ENCODE results near the gene MAGIX.

The MAGIX gene

GRCh38 chrX:49211074-49211473 is 48.5 kb downstream of the MAGIX start:
- no peak for TF ChIP-seq CTCF (IDR thresholded peaks at IDR 0.05; ENCODE audit: control insufficient read depth, insufficient read depth, low read depth, low read length, missing control alignments)
- H3K4me3 ChIP-seq (ENCODE audit: control insufficient read depth, low read depth, low read length), result no peak overlapping the region
- no peak for DNase-seq (ENCODE audit: low read depth)

- DNase-seq (ENCODE audit: low read depth), result no peak
- no peak overlapping the region for H3K4me3 ChIP-seq (ENCODE audit: control insufficient read depth, low read depth, low read length)
- no peak for TF ChIP-seq CTCF (IDR thresholded peaks at IDR 0.05; ENCODE audit: control insufficient read depth, insufficient read depth, low read depth, low read length, missing control alignments)
These were observed 49.7 kb downstream of the MAGIX start for GRCh38 chrX:49212209-49212608.

DNA sequence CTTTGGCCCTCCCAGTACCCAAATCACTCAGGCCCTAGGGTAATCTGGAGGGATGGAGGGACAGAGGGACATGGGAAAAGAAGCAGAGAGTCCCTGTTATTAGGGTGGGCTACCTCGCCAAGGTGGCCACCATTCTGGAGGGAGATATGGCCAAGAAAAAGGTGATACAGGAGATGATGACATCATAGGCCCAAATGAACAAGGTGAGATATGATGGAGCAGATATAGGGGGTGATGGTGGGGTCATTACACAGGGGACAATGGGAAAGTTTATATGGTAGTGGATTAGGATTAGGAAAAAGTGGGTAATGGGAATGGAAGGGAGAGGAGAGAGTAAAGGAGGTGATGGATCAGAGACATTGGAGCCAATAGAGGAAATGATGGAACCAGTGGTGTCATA is 50.3 kb downstream of the MAGIX start:
- no peak overlapping the region for H3K4me3 ChIP-seq (ENCODE audit: control insufficient read depth, low read depth, low read length)
- DNase-seq (ENCODE audit: low read depth), result no peak
- TF ChIP-seq CTCF (IDR thresholded peaks at IDR 0.05; ENCODE audit: control insufficient read depth, insufficient read depth, low read depth, low read length, missing control alignments), result no peak

DNA sequence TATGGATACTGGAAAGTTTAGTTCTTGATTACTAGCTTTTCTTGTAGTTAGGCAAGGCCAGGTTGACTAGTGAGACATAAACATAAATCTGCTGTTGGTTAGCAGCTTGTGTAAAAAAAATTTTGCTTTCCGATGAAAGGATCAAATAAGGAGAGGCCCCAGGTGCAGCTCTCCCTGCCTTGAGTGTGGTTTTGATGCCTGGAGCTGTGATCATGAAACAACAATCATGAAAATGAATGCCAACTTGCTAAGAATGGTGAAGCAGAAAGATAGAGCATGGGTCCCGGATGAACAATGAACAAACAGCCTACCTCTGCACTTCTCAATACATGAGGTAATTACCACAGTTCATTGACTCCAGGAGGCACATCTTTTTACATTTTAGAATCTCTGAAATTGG is 51.9 kb downstream of the MAGIX start:
- DNase-seq (ENCODE audit: low read depth), result no peak
- no peak overlapping the region for H3K4me3 ChIP-seq (ENCODE audit: control insufficient read depth, low read depth, low read length)
- no peak for TF ChIP-seq CTCF (IDR thresholded peaks at IDR 0.05; ENCODE audit: control insufficient read depth, insufficient read depth, low read depth, low read length, missing control alignments)

- DNase-seq (ENCODE audit: low read depth), result no peak
- TF ChIP-seq CTCF (IDR thresholded peaks at IDR 0.05; ENCODE audit: control insufficient read depth, insufficient read depth, low read depth, low read length, missing control alignments), result no peak
- no peak overlapping the region for H3K4me3 ChIP-seq (ENCODE audit: control insufficient read depth, low read depth, low read length)
These were observed 52.5 kb downstream of the MAGIX start for GRCh38 chrX:49214996-49215526.

Measured in AG09309 (cell line).